HepG2 (cell line): ENCODE measurements around the gene TANGO6. TPM values are rescaled to one million over a fixed set of nuclear protein-coding genes. Genes with fewer than 3 reads are reported as not detected.

Experiments
- ELF3 ChIP-seq: IDR thresholded peaks from 2 replicates; pipeline ENCODE4 v1.6.1; 2016; ENCODE audit warnings: missing genetic modification reagents, missing compliant biosample characterization
- ETV5 ChIP-seq: IDR thresholded peaks from 2 replicates; pipeline ENCODE4 v1.6.1; 2018; ENCODE audit warnings: missing biosample characterization, missing genetic modification reagents, inconsistent platforms, borderline replicate concordance
- FOXA1 ChIP-seq, 2 experiments: fragments of 450-650 bp in 1 of 2; sonication (generic) in 1 of 2; formaldehyde crosslinking in 1 of 2; IDR thresholded peaks; 2 replicates each; pipeline versions ENCODE4 v1.4.0 to v1.6.1; 2016 to 2020; ENCODE audit warnings: missing genetic modification reagents in 1 of 2
- FOXK2 ChIP-seq: fragments of 450-650 bp; IDR thresholded peaks from 2 replicates; pipeline ENCODE4 v1.6.1; 2016
- HHEX ChIP-seq: IDR thresholded peaks from 2 replicates; pipeline ENCODE4 v1.6.1; 2016; ENCODE audit warnings: control low read depth
- HOXA3 ChIP-seq: sonication (generic); formaldehyde crosslinking; IDR thresholded peaks from 2 replicates; pipeline ENCODE4 v1.5.0; 2020; ENCODE audit warnings: missing genetic modification reagents
- MIXL1 ChIP-seq: IDR thresholded peaks from 2 replicates; pipeline ENCODE4 v1.6.1; 2016
- POGZ ChIP-seq: sonication (generic); formaldehyde crosslinking; IDR thresholded peaks from 2 replicates; pipeline ENCODE4 v1.4.0; 2020; ENCODE audit warnings: mild to moderate bottlenecking, missing genetic modification reagents
- RCOR2 ChIP-seq: IDR thresholded peaks from 2 replicates; pipeline ENCODE4 v1.6.1; 2016; ENCODE audit warnings: missing biosample characterization, missing genetic modification reagents
- SOX13 ChIP-seq, 3 experiments: fragments of 450-650 bp in 1 of 3; sonication (generic) in 1 of 3; formaldehyde crosslinking in 1 of 3; IDR thresholded peaks in 2 of 3; conservative IDR thresholded peaks in 1 of 3; 2 replicates each; pipeline versions ENCODE4 v1.5.0 to v1.6.1; 2016 to 2020; ENCODE audit warnings: antibody characterized with exemption in 1 of 3, mild to moderate bottlenecking in 1 of 3, missing compliant biosample characterization in 1 of 3, missing genetic modification reagents in 1 of 3, moderate library complexity in 1 of 3
- SP140L ChIP-seq: sonication (generic); formaldehyde crosslinking; IDR thresholded peaks from 2 replicates; pipeline ENCODE4 v1.4.0; 2020; ENCODE audit warnings: missing genetic modification reagents, borderline replicate concordance
- TRIM24 ChIP-seq: sonication (generic); formaldehyde crosslinking; IDR thresholded peaks from 2 replicates; pipeline ENCODE4 v1.8.0; 2022; ENCODE audit warnings: mild to moderate bottlenecking, missing genetic modification reagents
- XRCC5 ChIP-seq: fragments of 200-400 bp; formaldehyde crosslinking; optimal IDR thresholded peaks from 2 replicates; pipeline ENCODE3; 2017; ENCODE audit warnings: mild to moderate bottlenecking, low read length
- ZNF501 ChIP-seq: sonication (generic); formaldehyde crosslinking; IDR thresholded peaks from 2 replicates; pipeline ENCODE4 v1.5.1; 2020; ENCODE audit warnings: mild to moderate bottlenecking, moderate library complexity, missing genetic modification reagents
- polyA plus RNA-seq, 8 experiments: library from polyadenylated mRNA; depleted of rRNA in 3 of 8; stranded (reverse) in 7 of 8; unstranded in 1 of 8; fragments of >200 nt; fragmentation: Illumina TruSeq in 4 of 8; extraction: Trizol in 4 of 8; gene quantifications; 2 replicates each; pipeline versions ENCODE4 v1.2.1 to v1.2.3, GENCODE V29; 2011 to 2016; ENCODE audit warnings: low read depth in 4 of 8, missing spikeins in 1 of 8, mixed read lengths in 1 of 8; ENCODE audit not compliant: insufficient read depth in 1 of 8
- total RNA-seq, 5 experiments: library from RNA; depleted of rRNA; stranded (reverse); fragments of >200 nt; fragmentation: Illumina TruSeq; extraction: Trizol; gene quantifications; 2 replicates each; pipeline ENCODE4 v1.2.3, GENCODE V29; 2016; ENCODE audit warnings: low read depth in 1 of 5
- TF ChIP-seq, protein P1 (sequence below): sonication (generic); formaldehyde crosslinking; IDR thresholded peaks from 2 replicates; pipeline ENCODE4 v1.4.0; 2020; ENCODE audit warnings: missing genetic modification reagents, mild to moderate bottlenecking, borderline replicate concordance
- TF ChIP-seq, protein P2 (sequence below): sonication (generic); formaldehyde crosslinking; IDR thresholded peaks from 2 replicates; pipeline ENCODE4 v1.5.1; 2020; ENCODE audit warnings: mild to moderate bottlenecking, missing genetic modification reagents, moderate library complexity
- TF ChIP-seq, protein P3 (sequence below): sonication (generic); formaldehyde crosslinking; IDR thresholded peaks from 2 replicates; pipeline ENCODE4 v1.5.1; 2020; ENCODE audit warnings: mild to moderate bottlenecking, moderate library complexity, missing genetic modification reagents

TANGO6 gene
- total and polyA plus RNA-seq, 2 of the 13 experiments (the other 11 are each of a cell fraction or from before 2014, with no cell fraction given): 7.2 to 13.3 TPM

DNA sequence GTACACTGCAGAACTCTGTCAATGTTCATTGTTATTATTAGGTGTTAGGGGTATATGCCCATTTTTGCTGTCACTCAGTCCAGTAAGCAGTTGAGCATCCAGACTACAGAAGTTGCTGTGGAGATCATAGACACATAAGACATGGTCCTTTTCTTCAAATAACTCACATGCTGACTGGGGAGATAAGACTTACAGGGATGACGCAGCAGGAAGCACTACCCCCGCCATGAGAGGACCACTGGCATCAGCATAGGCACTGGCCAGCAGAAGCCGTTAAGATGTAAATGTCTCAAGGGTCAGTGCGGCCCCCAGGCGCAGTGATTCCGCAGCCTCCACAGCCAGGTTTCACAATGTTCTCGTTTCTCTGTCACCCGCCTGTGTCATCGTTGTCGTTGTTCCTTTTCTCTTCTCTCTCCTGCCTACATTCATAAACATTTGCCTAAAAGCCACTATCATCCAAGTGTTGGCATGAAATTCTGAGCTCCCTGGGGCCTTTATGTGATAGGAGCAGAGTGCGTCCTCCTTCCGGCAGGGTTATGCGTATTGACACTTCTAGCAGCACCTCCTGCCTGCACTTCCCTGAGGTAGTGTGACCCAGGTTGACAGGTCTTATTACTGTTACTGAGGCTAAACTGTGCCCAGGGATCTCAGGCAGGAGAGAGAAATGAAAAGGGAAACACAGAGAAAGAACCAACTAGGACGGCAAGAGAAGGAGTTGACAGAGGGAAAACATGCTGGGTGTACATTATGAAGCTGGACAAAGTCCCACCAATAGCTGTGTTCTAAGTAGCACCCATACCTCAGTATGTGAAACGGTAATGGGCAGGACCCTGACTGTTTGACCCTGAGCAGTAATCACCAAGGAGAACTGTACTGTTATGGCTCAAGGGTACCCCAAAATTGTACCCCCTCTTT lies 17.9 kb downstream of the TANGO6 start (continued):
- TF ChIP-seq ZNF501 (CRISPR knock-in tag): 0 out of 2 replicates have a peak, but pooled peaks have one; percentile 30
- TF ChIP-seq, protein P1, sequence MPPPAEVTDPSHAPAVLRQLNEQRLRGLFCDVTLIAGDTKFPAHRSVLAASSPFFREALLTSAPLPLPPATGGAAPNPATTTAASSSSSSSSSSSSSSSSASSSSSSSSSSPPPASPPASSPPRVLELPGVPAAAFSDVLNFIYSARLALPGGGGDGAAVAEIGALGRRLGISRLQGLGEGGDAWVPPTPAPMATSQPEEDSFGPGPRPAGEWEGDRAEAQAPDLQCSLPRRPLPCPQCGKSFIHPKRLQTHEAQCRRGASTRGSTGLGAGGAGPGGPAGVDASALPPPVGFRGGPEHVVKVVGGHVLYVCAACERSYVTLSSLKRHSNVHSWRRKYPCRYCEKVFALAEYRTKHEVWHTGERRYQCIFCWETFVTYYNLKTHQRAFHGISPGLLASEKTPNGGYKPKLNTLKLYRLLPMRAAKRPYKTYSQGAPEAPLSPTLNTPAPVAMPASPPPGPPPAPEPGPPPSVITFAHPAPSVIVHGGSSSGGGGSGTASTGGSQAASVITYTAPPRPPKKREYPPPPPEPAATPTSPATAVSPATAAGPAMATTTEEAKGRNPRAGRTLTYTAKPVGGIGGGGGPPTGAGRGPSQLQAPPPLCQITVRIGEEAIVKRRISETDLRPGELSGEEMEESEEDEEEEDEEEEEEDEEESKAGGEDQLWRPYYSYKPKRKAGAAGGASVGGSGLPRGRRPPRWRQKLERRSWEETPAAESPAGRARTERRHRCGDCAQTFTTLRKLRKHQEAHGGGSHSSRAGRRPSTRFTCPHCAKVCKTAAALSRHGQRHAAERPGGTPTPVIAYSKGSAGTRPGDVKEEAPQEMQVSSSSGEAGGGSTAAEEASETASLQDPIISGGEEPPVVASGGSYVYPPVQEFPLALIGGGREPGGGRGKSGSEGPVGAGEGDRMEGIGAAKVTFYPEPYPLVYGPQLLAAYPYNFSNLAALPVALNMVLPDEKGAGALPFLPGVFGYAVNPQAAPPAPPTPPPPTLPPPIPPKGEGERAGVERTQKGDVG (CRISPR knock-in tag): peak; percentile 73; the same call in 1 of the 2 replicates
- TF ChIP-seq RCOR2 (CRISPR knock-in tag): 0 out of 2 replicates have a peak, but pooled peaks have one; percentile 30
- no peak for TF ChIP-seq HHEX (CRISPR knock-in tag)
- TF ChIP-seq TRIM24 (CRISPR knock-in tag): 0 out of 2 replicates have a peak, but pooled peaks have one; percentile 18
- 0 out of 2 replicates have a peak, but pooled peaks have one; percentile 16 for TF ChIP-seq ELF3 (CRISPR knock-in tag)
- TF ChIP-seq XRCC5: no peak
- 0 out of 2 replicates have a peak, but pooled peaks have one; percentile 30 for TF ChIP-seq POGZ
- TF ChIP-seq, protein P2, sequence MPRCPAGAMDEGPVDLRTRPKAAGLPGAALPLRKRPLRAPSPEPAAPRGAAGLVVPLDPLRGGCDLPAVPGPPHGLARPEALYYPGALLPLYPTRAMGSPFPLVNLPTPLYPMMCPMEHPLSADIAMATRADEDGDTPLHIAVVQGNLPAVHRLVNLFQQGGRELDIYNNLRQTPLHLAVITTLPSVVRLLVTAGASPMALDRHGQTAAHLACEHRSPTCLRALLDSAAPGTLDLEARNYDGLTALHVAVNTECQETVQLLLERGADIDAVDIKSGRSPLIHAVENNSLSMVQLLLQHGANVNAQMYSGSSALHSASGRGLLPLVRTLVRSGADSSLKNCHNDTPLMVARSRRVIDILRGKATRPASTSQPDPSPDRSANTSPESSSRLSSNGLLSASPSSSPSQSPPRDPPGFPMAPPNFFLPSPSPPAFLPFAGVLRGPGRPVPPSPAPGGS (CRISPR knock-in tag): 0 out of 2 replicates have a peak, but pooled peaks have one; percentile 20
- TF ChIP-seq ETV5: peak; percentile 50; the same call in 1 of the 2 replicates
- TF ChIP-seq FOXK2: peak; percentile 50; the same call in 1 of the 2 replicates
- 0 out of 2 replicates have a peak, but pooled peaks have one; percentile 37 for TF ChIP-seq MIXL1
- TF ChIP-seq HOXA3 (CRISPR knock-in tag): 0 out of 2 replicates have a peak, but pooled peaks have one; percentile 11
- TF ChIP-seq FOXA1 (IDR thresholded peaks at IDR 0.05): peak; percentile 31; the same call in 1 of the 2 replicates
- peak; percentile 68 for TF ChIP-seq FOXA1 (CRISPR knock-in tag; IDR thresholded peaks at IDR 0.05)
- TF ChIP-seq SP140L (CRISPR knock-in tag): no peak
- TF ChIP-seq, protein P3, sequence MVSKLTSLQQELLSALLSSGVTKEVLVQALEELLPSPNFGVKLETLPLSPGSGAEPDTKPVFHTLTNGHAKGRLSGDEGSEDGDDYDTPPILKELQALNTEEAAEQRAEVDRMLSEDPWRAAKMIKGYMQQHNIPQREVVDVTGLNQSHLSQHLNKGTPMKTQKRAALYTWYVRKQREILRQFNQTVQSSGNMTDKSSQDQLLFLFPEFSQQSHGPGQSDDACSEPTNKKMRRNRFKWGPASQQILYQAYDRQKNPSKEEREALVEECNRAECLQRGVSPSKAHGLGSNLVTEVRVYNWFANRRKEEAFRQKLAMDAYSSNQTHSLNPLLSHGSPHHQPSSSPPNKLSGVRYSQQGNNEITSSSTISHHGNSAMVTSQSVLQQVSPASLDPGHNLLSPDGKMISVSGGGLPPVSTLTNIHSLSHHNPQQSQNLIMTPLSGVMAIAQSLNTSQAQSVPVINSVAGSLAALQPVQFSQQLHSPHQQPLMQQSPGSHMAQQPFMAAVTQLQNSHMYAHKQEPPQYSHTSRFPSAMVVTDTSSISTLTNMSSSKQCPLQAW (CRISPR knock-in tag): 0 out of 2 replicates have a peak, but pooled peaks have one; percentile 44
- TF ChIP-seq SOX13 (IDR thresholded peaks at IDR 0.05): no peak
- 0 out of 4 replicates have a peak, but pooled peaks of 1 of the 2 experiments have one; percentile 13 for TF ChIP-seq SOX13 (CRISPR knock-in tag; conservative IDR thresholded peaks at IDR 0.05 in 1 of 2, IDR thresholded peaks at IDR 0.05 in 1 of 2)
